LNCaP clone FGC (cell line): ENCODE results near the gene PPP1R3E.

Experiments used
- DNase-seq: peaks from one replicate; pipeline ENCODE4 v3.0.0-alpha.2; 2011; ENCODE audit warnings: low read depth
- H3K4me3 ChIP-seq: 2 replicates; pipeline ENCODE4 v1.5.1; 2011; ENCODE audit warnings: mild to moderate bottlenecking, low read depth, low read length, control low read depth
- TF ChIP-seq, protein P1 (sequence below): IDR thresholded peaks from 2 replicates; pipeline ENCODE4 v1.5.1; 2012; ENCODE audit warnings: mild to moderate bottlenecking; ENCODE audit not compliant: control insufficient read depth, insufficient read depth; ENCODE audit errors: extremely low read depth

Gene PPP1R3E

GRCh38 chr14:23346693-23347405 is 44.2 kb upstream of the PPP1R3E start:
- DNase-seq = no peak
- H3K4me3 ChIP-seq = no peak overlapping the region
- TF ChIP-seq, protein P1, sequence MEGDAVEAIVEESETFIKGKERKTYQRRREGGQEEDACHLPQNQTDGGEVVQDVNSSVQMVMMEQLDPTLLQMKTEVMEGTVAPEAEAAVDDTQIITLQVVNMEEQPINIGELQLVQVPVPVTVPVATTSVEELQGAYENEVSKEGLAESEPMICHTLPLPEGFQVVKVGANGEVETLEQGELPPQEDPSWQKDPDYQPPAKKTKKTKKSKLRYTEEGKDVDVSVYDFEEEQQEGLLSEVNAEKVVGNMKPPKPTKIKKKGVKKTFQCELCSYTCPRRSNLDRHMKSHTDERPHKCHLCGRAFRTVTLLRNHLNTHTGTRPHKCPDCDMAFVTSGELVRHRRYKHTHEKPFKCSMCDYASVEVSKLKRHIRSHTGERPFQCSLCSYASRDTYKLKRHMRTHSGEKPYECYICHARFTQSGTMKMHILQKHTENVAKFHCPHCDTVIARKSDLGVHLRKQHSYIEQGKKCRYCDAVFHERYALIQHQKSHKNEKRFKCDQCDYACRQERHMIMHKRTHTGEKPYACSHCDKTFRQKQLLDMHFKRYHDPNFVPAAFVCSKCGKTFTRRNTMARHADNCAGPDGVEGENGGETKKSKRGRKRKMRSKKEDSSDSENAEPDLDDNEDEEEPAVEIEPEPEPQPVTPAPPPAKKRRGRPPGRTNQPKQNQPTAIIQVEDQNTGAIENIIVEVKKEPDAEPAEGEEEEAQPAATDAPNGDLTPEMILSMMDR = no peak

GRCh38 chr14:23345987-23346692 is 43.5 kb upstream of the PPP1R3E start:
- no peak for DNase-seq
- TF ChIP-seq, protein P1 = no peak
- no peak overlapping the region for H3K4me3 ChIP-seq

DNA sequence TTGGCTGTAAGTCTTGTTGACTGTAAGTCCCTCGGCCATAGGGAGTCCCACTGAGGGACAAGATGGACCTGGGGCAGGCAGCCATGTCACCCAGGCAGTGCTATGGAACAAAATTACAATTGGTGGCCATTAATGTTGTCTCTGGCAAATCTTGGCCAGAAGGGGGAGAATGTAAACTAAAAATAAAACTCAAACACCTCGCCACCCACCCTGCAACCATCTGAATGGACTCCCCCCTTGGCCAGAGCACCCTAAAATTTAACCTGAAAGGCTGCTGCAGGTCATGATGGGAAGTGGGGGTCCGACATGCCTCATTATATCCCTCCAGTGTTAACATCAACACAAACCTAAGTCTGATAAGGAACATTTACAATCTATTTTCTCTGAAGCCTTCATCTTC is 41.8 kb upstream of the PPP1R3E start:
- TF ChIP-seq, protein P1 = no peak
- no peak overlapping the region for H3K4me3 ChIP-seq
- no peak for DNase-seq

- TF ChIP-seq, protein P1 = no peak
- no peak overlapping the region for H3K4me3 ChIP-seq
These were observed 37.0 kb upstream of the PPP1R3E start for GRCh38 chr14:23339506-23340268.

DNA sequence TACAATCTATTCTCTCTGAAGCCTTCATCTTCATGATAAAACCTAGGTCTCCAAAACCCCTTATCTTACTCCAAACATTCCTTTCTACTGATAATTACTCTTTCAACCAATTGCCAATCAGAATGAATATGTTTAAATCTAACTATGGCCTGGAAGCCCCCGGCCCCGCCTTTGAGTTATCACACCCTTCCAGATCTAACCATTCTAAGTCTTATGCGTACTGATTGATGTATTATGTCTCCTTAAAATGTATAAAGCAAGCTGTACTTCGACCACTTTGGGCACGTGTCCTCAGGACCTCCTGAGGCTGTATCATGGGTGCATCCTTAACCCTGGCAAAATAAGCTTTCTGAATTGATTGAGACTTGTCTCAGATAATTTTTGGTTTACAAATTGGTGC is 33.0 kb upstream of the PPP1R3E start:
- H3K4me3 ChIP-seq = no peak overlapping the region
- TF ChIP-seq, protein P1 = no peak
- DNase-seq = no peak

More at GRCh38 chr14:23339506-23340268, 37.0 kb upstream of the PPP1R3E start:
- DNase-seq = no peak

DNA sequence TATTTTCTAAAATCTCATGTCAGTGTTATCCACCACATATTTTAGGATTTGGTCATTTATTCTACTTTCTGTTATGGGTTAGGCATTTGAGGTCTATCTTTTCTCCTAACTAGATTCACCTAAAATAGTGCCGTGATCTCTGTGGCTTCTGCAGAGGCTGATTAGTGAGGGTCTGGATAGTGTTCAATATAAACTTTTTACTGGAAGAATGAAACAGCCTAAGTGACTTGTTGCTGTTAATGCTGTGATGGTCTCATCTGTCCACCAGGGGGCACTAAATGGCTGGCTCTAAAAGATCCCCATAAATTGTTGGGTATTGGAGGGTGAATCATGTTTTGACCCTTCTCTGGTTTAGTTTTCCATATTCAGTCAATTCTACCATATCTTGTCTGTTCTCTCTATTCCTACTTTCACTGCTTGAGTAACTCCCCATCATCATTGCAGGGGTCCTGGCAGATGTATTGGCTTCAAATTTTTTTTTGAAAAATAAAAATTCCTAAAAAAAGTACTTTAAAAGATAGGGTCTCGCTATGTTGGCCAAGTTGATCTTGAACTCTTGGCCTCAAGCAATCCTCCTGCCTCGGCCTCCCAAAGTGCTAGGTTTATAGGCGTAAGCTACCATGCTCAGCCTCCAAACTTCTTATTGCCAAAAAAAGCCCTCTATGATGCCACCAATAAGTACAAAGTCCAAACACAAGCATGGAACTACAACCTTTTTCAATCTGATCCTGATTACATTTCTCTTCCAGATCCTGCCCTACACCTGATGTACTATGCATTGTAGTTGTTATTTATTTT is 25.5 kb upstream of the PPP1R3E start:
- DNase-seq = peak; percentile 47
- no peak overlapping the region for H3K4me3 ChIP-seq
- TF ChIP-seq, protein P1 = peak; percentile 89
